GM23248 (cell line): ENCODE measurements around the gene SEPHS2. TPM values are rescaled to one million over a fixed set of nuclear protein-coding genes. Genes with fewer than 3 reads are reported as not detected.
A peak's percentile ranks its signal among the peaks of the same experiment; 100 is the strongest.

ENCODE experiments used
- DNase-seq: peaks from one replicate; pipeline ENCODE4 v3.0.0-alpha.2; 2015
- H2AFZ ChIP-seq: fragments of 200-600 bp; sonication (generic); 2 replicates; pipeline ENCODE4 v1.6.1; 2016; ENCODE audit warnings: antibody characterized with exemption
- H3F3A ChIP-seq: fragments of 200-600 bp; sonication (generic); 2 replicates; pipeline ENCODE4 v1.6.1; 2016; ENCODE audit warnings: mild to moderate bottlenecking, antibody characterized with exemption, mixed run types; ENCODE audit not compliant: insufficient read depth
- H3K27ac ChIP-seq: fragments of 200-600 bp; sonication (generic); 2 replicates; pipeline ENCODE4 v1.5.1; 2016; ENCODE audit warnings: mild to moderate bottlenecking
- H3K27me3 ChIP-seq: fragments of 200-600 bp; sonication (generic); replicated peaks from 2 replicates; pipeline ENCODE4 v1.6.1; 2016; ENCODE audit warnings: mild to moderate bottlenecking; ENCODE audit not compliant: insufficient read depth
- H3K36me3 ChIP-seq: fragments of 200-600 bp; sonication (generic); 2 replicates; pipeline ENCODE4 v1.6.1; 2016; ENCODE audit warnings: low read depth, mild to moderate bottlenecking
- H3K4me1 ChIP-seq: fragments of 200-600 bp; sonication (generic); 2 replicates; pipeline ENCODE4 v1.6.1; 2016; ENCODE audit warnings: mild to moderate bottlenecking; ENCODE audit not compliant: insufficient read depth
- H3K4me2 ChIP-seq: fragments of 200-600 bp; sonication (generic); one replicate; pipeline ENCODE4 v1.6.1; 2016; ENCODE audit warnings: mild to moderate bottlenecking; ENCODE audit not compliant: unreplicated experiment
- H3K4me3 ChIP-seq: fragments of 200-600 bp; sonication (generic); 2 replicates; pipeline ENCODE4 v1.5.1; 2016; ENCODE audit warnings: mild to moderate bottlenecking
- H3K79me2 ChIP-seq: fragments of 200-600 bp; sonication (generic); 2 replicates; pipeline ENCODE4 v1.6.1; 2016; ENCODE audit warnings: mild to moderate bottlenecking; ENCODE audit not compliant: insufficient read depth
- H3K9ac ChIP-seq: fragments of 200-600 bp; sonication (generic); 2 replicates; pipeline ENCODE4 v1.6.1; 2016; ENCODE audit warnings: mild to moderate bottlenecking
- H3K9me2 ChIP-seq: fragments of 200-600 bp; sonication (generic); 2 replicates; pipeline ENCODE4 v1.6.1; 2016; ENCODE audit warnings: mixed run types, mild to moderate bottlenecking, moderate library complexity; ENCODE audit not compliant: insufficient read depth
- H3K9me3 ChIP-seq: fragments of 200-600 bp; sonication (generic); one replicate; pipeline ENCODE4 v1.6.1; 2017; ENCODE audit warnings: low read depth
- H4K20me1 ChIP-seq: fragments of 200-600 bp; sonication (generic); 2 replicates; pipeline ENCODE4 v1.6.0; 2016; ENCODE audit not compliant: insufficient read depth
- EZH2 ChIP-seq: fragments of 200-600 bp; sonication (generic); IDR thresholded peaks from 2 replicates; pipeline ENCODE4 v1.6.1; 2018; ENCODE audit warnings: antibody characterized with exemption, mild to moderate bottlenecking; ENCODE audit not compliant: insufficient read depth, poor library complexity, severe bottlenecking
- EZH2phosphoT487 ChIP-seq: fragments of 200-600 bp; sonication (generic); IDR thresholded peaks from 2 replicates; pipeline ENCODE4 v1.6.1; 2018; ENCODE audit warnings: antibody characterized with exemption, moderate library complexity, mild to moderate bottlenecking, low read depth; ENCODE audit not compliant: insufficient read depth
- WGBS, 2 experiments: methylation state at CpG; one replicate each; pipeline ENCODE4 v1.1.6; 2015 to 2017; ENCODE audit warnings: low lambda C conversion rate in 2 of 2, low coverage in 1 of 2; ENCODE audit errors: missing lambda C conversion rate in 2 of 2; 5-methylcytosine and 5-hydroxymethylcytosine counted together
- in situ Hi-C: fragments of 300-500 bp; cut with MboI; formaldehyde crosslinking; loops from 2 replicates; pipeline ENCODE4 v1.15.0; 2020
- polyA plus RNA-seq: library from polyadenylated mRNA; unstranded; fragments of >200 nt; fragmentation: Nextera tagmentation; extraction: Ambion mirVana; gene quantifications from 2 replicates; pipeline ENCODE4 v1.2.1, GENCODE V29; 2016
- small RNA-seq: library from RNA; depleted of rRNA; stranded (forward); fragments of <200 nt; gene quantifications from one replicate; pipeline ENCODE3, GENCODE V24; 2014; ENCODE audit warnings: low read depth, low replicate concordance
- total RNA-seq: library from RNA; depleted of rRNA; stranded (reverse); fragments of >200 nt; shearing (Covaris generic); gene quantifications from 2 replicates; pipeline ENCODE4 v1.2.3, GENCODE V29; 2014; rRNA removed

Gene SEPHS2
- total and polyA plus RNA-seq, 2 experiments from 2014 or later, result 6.2 to 26.9 TPM

DNA sequence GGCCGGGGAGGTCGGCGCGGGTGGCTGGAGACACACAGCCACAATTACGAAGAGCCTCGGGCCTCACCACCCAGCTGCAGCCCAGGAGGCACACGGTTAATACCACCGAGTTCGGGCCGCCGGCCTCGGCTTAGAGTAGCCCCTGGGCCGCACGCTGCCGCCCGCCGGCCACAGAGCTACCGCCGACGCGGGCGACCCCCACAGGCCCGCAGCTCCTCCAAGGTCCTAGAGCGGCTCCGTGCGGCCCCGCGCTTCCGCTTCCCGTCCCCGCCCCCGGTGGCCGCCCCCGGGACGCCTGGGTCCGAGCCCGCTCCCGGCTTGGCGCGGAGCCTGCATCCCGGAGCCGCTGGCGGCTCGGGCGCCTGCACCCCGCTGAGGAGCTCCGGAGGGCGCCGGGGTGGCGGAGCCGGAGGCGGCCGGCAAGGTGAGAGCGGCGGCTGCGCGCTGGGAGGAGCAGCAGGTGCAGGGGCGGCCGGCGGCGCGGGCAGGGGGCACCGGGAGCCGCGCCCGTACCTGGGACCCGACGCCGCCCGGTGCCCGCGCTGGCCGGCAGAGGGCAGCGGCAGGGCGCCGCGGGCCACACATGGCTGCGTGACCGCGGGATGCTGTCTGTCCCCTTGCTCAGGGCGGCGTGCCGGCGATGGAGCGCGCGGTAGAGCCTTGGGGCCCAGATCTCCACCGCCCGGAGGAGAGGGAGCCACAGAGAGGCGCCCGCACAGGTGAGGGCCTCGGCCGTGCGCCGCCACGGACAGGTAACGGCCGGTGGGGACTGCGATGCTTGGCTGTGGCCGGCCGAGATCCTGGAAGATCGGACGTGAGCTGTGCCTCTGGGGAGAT lies 50.3 kb downstream of the SEPHS2 start, which contains the start of gene ZNF48:
Gene ZNF48, plus strand, starts transcription at position 266 of the 837 bp plus-strand sequence. Its CDS starts 375 bp downstream, at position 641.
- in situ Hi-C loops, result no loop called here
- 0 to 1% methylated on average over 54 to 94 of the region's 103 CpGs for WGBS, 2 experiments
- H3K36me3 ChIP-seq, result no peaks in the 10 kb centered on the region
- H3K9ac ChIP-seq, result peak within 1 kb of the TSS; percentile 85
- peak within 1 kb of the TSS; percentile 82 for H3K4me2 ChIP-seq
- peak within 1 kb of the TSS; percentile 75 for H3K27ac ChIP-seq
- H3K79me2 ChIP-seq, result peaks cover 16% of the 10 kb centered on the region
- peaks cover 7% of the 10 kb centered on the region for H3K4me1 ChIP-seq
- DNase-seq, result peak; percentile 94
- peak within 1 kb of the TSS; percentile 85 for H3K4me3 ChIP-seq
- no peaks in the 10 kb centered on the region for H4K20me1 ChIP-seq
- no peaks in the 10 kb centered on the region for H3K27me3 ChIP-seq
- peaks cover 23% of the 10 kb centered on the region; the same call in 1 of the 2 replicates for H3F3A ChIP-seq
- H3K9me3 ChIP-seq, result no peaks in the 10 kb centered on the region
- TF ChIP-seq EZH2phosphoT487, result no peak
- TF ChIP-seq EZH2, result no peak
- H2AFZ ChIP-seq, result peak within 1 kb of the TSS; percentile 86
- H3K9me2 ChIP-seq, result no peaks in the 10 kb centered on the region

- Histone ChIP-seq H3K4me2 (peak overlapping the region; percentile 82), H3K4me1 (peaks cover 7% of the 10 kb centered on the region), H3K9ac (peak overlapping the region; percentile 85), H3K79me2 (peaks cover 16% of the 10 kb centered on the region), H3K4me3 (peak overlapping the region; percentile 85), H4K20me1 (no peaks in the 10 kb centered on the region), H3K9me2 (no peaks in the 10 kb centered on the region), H3F3A (peaks cover 20% of the 10 kb centered on the region; the same call in 1 of the 2 replicates), H3K27me3 (no peaks in the 10 kb centered on the region), H2AFZ (peak overlapping the region; percentile 86), H3K9me3 (no peaks in the 10 kb centered on the region), H3K36me3 (no peaks in the 10 kb centered on the region), H3K27ac (peak overlapping the region; percentile 75)
- in situ Hi-C loops, result no loop called here
- TF ChIP-seq EZH2phosphoT487 (no peak), EZH2 (no peak)
- 2 to 8% methylated on average over 16 to 31 of the region's 31 CpGs for WGBS, 2 experiments
- DNase-seq, result peak; percentile 66
Observed at GRCh38 chr16:30394592-30395154, 51.0 kb downstream of the SEPHS2 start.

Small RNA genes within 50 kb of the gene (small RNA-seq; reads per million reads assigned to genes)
- not detected for gene RF00019
- gene RF00406, result not detected
- gene RNU7-61P, result not detected

Other genes with a start within 250 kb of the SEPHS2 start
- gene SULT1A3, start 246.6 kb downstream of the SEPHS2 start, total RNA-seq, result 12.2 and 22.9 TPM in 2 replicates
- 4.5 and 4.8 TPM in 2 replicates for gene SULT1A3, start 246.6 kb downstream of the SEPHS2 start, polyA plus RNA-seq
- gene NPIPB13, start 197.4 kb downstream of the SEPHS2 start, total RNA-seq, result 2.5 and 4.0 TPM in 2 replicates
- 2.1 and 2.7 TPM in 2 replicates for gene NPIPB13, start 197.4 kb downstream of the SEPHS2 start, polyA plus RNA-seq
- gene CD2BP2, start 90.6 kb downstream of the SEPHS2 start, total RNA-seq, result 38.5 and 42.9 TPM in 2 replicates
- 50.0 and 53.4 TPM in 2 replicates for gene CD2BP2, start 90.6 kb downstream of the SEPHS2 start, polyA plus RNA-seq
- 41.2 and 43.9 TPM in 2 replicates for gene TBC1D10B, start 75.4 kb downstream of the SEPHS2 start, total RNA-seq
- gene TBC1D10B, start 75.4 kb downstream of the SEPHS2 start, polyA plus RNA-seq, result 10.3 and 12.2 TPM in 2 replicates
- gene MYL11, start 71.1 kb downstream of the SEPHS2 start, total RNA-seq, result not detected in 2 replicates
- 1.5 and 2.1 TPM in 2 replicates for gene MYL11, start 71.1 kb downstream of the SEPHS2 start, polyA plus RNA-seq
- not detected in 2 replicates for gene SEPTIN1, start 63.3 kb downstream of the SEPHS2 start, total RNA-seq
- 1.7 and 1.9 TPM in 2 replicates for gene SEPTIN1, start 63.3 kb downstream of the SEPHS2 start, polyA plus RNA-seq
- gene ZNF48, start 50.5 kb downstream of the SEPHS2 start, total RNA-seq, result 6.3 and 16.2 TPM in 2 replicates
- gene ZNF48, start 50.5 kb downstream of the SEPHS2 start, polyA plus RNA-seq, result 0.65 and 0.81 TPM in 2 replicates
- gene ZNF771, start 38.3 kb downstream of the SEPHS2 start, total RNA-seq, result 17.6 and 33.1 TPM in 2 replicates
- gene ZNF771, start 38.3 kb downstream of the SEPHS2 start, polyA plus RNA-seq, result 20.1 and 21.1 TPM in 2 replicates
- gene DCTPP1, start 15.8 kb downstream of the SEPHS2 start, total RNA-seq, result 20.2 and 24.3 TPM in 2 replicates
- gene DCTPP1, start 15.8 kb downstream of the SEPHS2 start, polyA plus RNA-seq, result 45.7 and 47.3 TPM in 2 replicates
- 0.65 TPM in 1 of 2 replicates, not detected in the other for gene ITGAL, start 26.9 kb upstream of the SEPHS2 start, total RNA-seq
- 0.27 TPM in 1 of 2 replicates, not detected in the other for gene ITGAL, start 26.9 kb upstream of the SEPHS2 start, polyA plus RNA-seq
- 35.3 and 38.4 TPM in 2 replicates for gene ZNF768, start 80.7 kb upstream of the SEPHS2 start, total RNA-seq
- 5.0 and 5.7 TPM in 2 replicates for gene ZNF768, start 80.7 kb upstream of the SEPHS2 start, polyA plus RNA-seq
- gene ZNF747, start 89.0 kb upstream of the SEPHS2 start, total RNA-seq, result 7.7 and 15.7 TPM in 2 replicates
- 5.4 and 6.7 TPM in 2 replicates for gene ZNF747, start 89.0 kb upstream of the SEPHS2 start, polyA plus RNA-seq
- 3.0 and 8.8 TPM in 2 replicates for gene ZNF764, start 112.5 kb upstream of the SEPHS2 start, total RNA-seq
- gene ZNF764, start 112.5 kb upstream of the SEPHS2 start, polyA plus RNA-seq, result 3.0 TPM in 2 replicates
- gene ZNF688, start 125.8 kb upstream of the SEPHS2 start, total RNA-seq, result 10.4 and 33.0 TPM in 2 replicates
- 13.6 and 14.7 TPM in 2 replicates for gene ZNF688, start 125.8 kb upstream of the SEPHS2 start, polyA plus RNA-seq
- gene ZNF785, start 139.8 kb upstream of the SEPHS2 start, total RNA-seq, result 9.0 TPM in 2 replicates
- gene ZNF785, start 139.8 kb upstream of the SEPHS2 start, polyA plus RNA-seq, result 5.4 and 6.9 TPM in 2 replicates
- 5.7 TPM in 2 replicates for gene ZNF689, start 164.5 kb upstream of the SEPHS2 start, total RNA-seq
- 4.8 and 5.1 TPM in 2 replicates for gene ZNF689, start 164.5 kb upstream of the SEPHS2 start, polyA plus RNA-seq
- gene PRR14, start 205.1 kb upstream of the SEPHS2 start, total RNA-seq, result 5.6 and 7.2 TPM in 2 replicates
- gene PRR14, start 205.1 kb upstream of the SEPHS2 start, polyA plus RNA-seq, result 15.2 and 18.0 TPM in 2 replicates
- 13.9 and 14.2 TPM in 2 replicates for gene FBRS, start 212.6 kb upstream of the SEPHS2 start, total RNA-seq
- gene FBRS, start 212.6 kb upstream of the SEPHS2 start, polyA plus RNA-seq, result 5.8 and 7.6 TPM in 2 replicates